Activated T-helper 17 cell treated with anti-CD3 and anti-CD28 coated beads, Interleukin-2, amount 50 U/mL, for 72 hours (primary cell): Measurements from ENCODE around the gene FAM120B. TPM values are rescaled to one million over a fixed set of nuclear protein-coding genes. Genes with fewer than 3 reads are reported as not detected.

ENCODE experiments used
- ATAC-seq: fragments of 150-1000 bp; cut with Tn5 transposase; replicated peaks from 2 replicates; pipeline ENCODE4 v1.10.0; 2021; ENCODE audit warnings: mild to moderate bottlenecking, moderate library complexity
- H3K27ac Mint-ChIP-seq: one replicate; pipeline ENCODE4 v1.8.0; 2022; ENCODE audit warnings: mixed read lengths
- H3K27me3 Mint-ChIP-seq: one replicate; pipeline ENCODE4 v1.8.0; 2022; ENCODE audit warnings: mixed read lengths
- H3K36me3 Mint-ChIP-seq: one replicate; pipeline ENCODE4 v1.8.0; 2022; ENCODE audit warnings: low read depth, mild to moderate bottlenecking, mixed read lengths
- H3K4me1 Mint-ChIP-seq: one replicate; pipeline ENCODE4 v1.8.0; 2022; ENCODE audit warnings: mixed read lengths
- H3K4me3 Mint-ChIP-seq: one replicate; pipeline ENCODE4 v1.8.0; 2022; ENCODE audit warnings: mild to moderate bottlenecking, mixed read lengths
- H3K9me3 Mint-ChIP-seq: one replicate; pipeline ENCODE4 v1.8.0; 2022; ENCODE audit warnings: mixed read lengths
- total RNA-seq, 2 donors: library from RNA; stranded (reverse); gene quantifications; one replicate each; pipeline ENCODE4 v1.2.3, GENCODE V29; 2022

FAM120B gene
- total RNA-seq, 2 donors from 2014 or later, result 22.5 to 27.4 TPM

GRCh38 chr6:170362121-170362520 is 55.6 kb downstream of the FAM120B start:
- Mint-ChIP-seq H3K27me3 (no peaks in the 10 kb centered on the region), H3K4me1 (no peaks in the 10 kb centered on the region), H3K27ac (no peak overlapping the region), H3K9me3 (no peaks in the 10 kb centered on the region), H3K36me3 (peaks cover 83% of the 10 kb centered on the region), H3K4me3 (no peak overlapping the region)
- no peak for ATAC-seq

- no peak for ATAC-seq
- Mint-ChIP-seq H3K27me3 (no peaks in the 10 kb centered on the region), H3K27ac (no peak overlapping the region), H3K9me3 (no peaks in the 10 kb centered on the region), H3K36me3 (peaks cover 80% of the 10 kb centered on the region), H3K4me1 (no peaks in the 10 kb centered on the region), H3K4me3 (no peak overlapping the region)
These were observed 56.7 kb downstream of the FAM120B start for GRCh38 chr6:170363255-170363654.

GRCh38 chr6:170365121-170365520 is 58.6 kb downstream of the FAM120B start:
- Mint-ChIP-seq H3K4me1 (peaks cover under 1% of the 10 kb centered on the region), H3K36me3 (peaks cover 74% of the 10 kb centered on the region), H3K4me3 (no peak overlapping the region), H3K27me3 (no peaks in the 10 kb centered on the region), H3K27ac (no peak overlapping the region), H3K9me3 (no peaks in the 10 kb centered on the region)
- no peak for ATAC-seq

GRCh38 chr6:170365593-170365992 is 59.0 kb downstream of the FAM120B start:
- Mint-ChIP-seq H3K27me3 (no peaks in the 10 kb centered on the region), H3K9me3 (no peaks in the 10 kb centered on the region), H3K4me1 (peaks cover 5% of the 10 kb centered on the region), H3K4me3 (no peak overlapping the region), H3K36me3 (peaks cover 74% of the 10 kb centered on the region), H3K27ac (peak overlapping the region; percentile 73)
- ATAC-seq, result no peak

- no peaks in the 10 kb centered on the region for H3K9me3 Mint-ChIP-seq
- H3K27me3 Mint-ChIP-seq, result no peaks in the 10 kb centered on the region
- H3K4me1 Mint-ChIP-seq, result peaks cover 12% of the 10 kb centered on the region
- peaks cover 80% of the 10 kb centered on the region for H3K36me3 Mint-ChIP-seq
- ATAC-seq, result no peak
- no peak overlapping the region for H3K4me3 Mint-ChIP-seq
- peak overlapping the region; percentile 73 for H3K27ac Mint-ChIP-seq
These were observed 59.8 kb downstream of the FAM120B start for GRCh38 chr6:170366248-170366960.

- H3K9me3 Mint-ChIP-seq, result no peaks in the 10 kb centered on the region
These were observed 60.7 kb downstream of the FAM120B start for GRCh38 chr6:170367241-170367640.

GRCh38 chr6:170368544-170368943 is 62.0 kb downstream of the FAM120B start:
- Mint-ChIP-seq H3K4me3 (no peak overlapping the region), H3K4me1 (peaks cover 12% of the 10 kb centered on the region), H3K36me3 (peaks cover 69% of the 10 kb centered on the region), H3K27me3 (no peaks in the 10 kb centered on the region), H3K9me3 (no peaks in the 10 kb centered on the region), H3K27ac (no peak overlapping the region)
- ATAC-seq, result no peak

More at GRCh38 chr6:170367241-170367640, 60.7 kb downstream of the FAM120B start:
- no peak for ATAC-seq
- Mint-ChIP-seq H3K36me3 (peaks cover 75% of the 10 kb centered on the region), H3K4me3 (no peak overlapping the region), H3K27me3 (no peaks in the 10 kb centered on the region), H3K27ac (no peak overlapping the region), H3K4me1 (peaks cover 12% of the 10 kb centered on the region)

GRCh38 chr6:170369403-170369802 is 62.8 kb downstream of the FAM120B start:
- no peak for ATAC-seq

GRCh38 chr6:170370416-170370815 is 63.9 kb downstream of the FAM120B start:
- Mint-ChIP-seq H3K27ac (peak overlapping the region; percentile 84), H3K9me3 (no peaks in the 10 kb centered on the region), H3K36me3 (peaks cover 60% of the 10 kb centered on the region), H3K4me1 (peaks cover 12% of the 10 kb centered on the region), H3K27me3 (no peaks in the 10 kb centered on the region), H3K4me3 (peak overlapping the region; percentile 36)
- peak; percentile 97 for ATAC-seq

More at GRCh38 chr6:170369403-170369802, 62.8 kb downstream of the FAM120B start:
- H3K36me3 Mint-ChIP-seq, result peaks cover 69% of the 10 kb centered on the region
- no peaks in the 10 kb centered on the region for H3K9me3 Mint-ChIP-seq
- H3K27ac Mint-ChIP-seq, result peak overlapping the region; percentile 18
- H3K27me3 Mint-ChIP-seq, result no peaks in the 10 kb centered on the region
- H3K4me1 Mint-ChIP-seq, result peaks cover 12% of the 10 kb centered on the region
- H3K4me3 Mint-ChIP-seq, result no peak overlapping the region

GRCh38 chr6:170371080-170371479 is 64.5 kb downstream of the FAM120B start:
- Mint-ChIP-seq H3K4me3 (peak overlapping the region; percentile 36), H3K9me3 (no peaks in the 10 kb centered on the region), H3K4me1 (peaks cover 14% of the 10 kb centered on the region), H3K27me3 (no peaks in the 10 kb centered on the region), H3K36me3 (peaks cover 61% of the 10 kb centered on the region), H3K27ac (peak overlapping the region; percentile 84)
- peak; percentile 38 for ATAC-seq

- ATAC-seq, result no peak
- Mint-ChIP-seq H3K27ac (peak overlapping the region; percentile 84), H3K4me1 (peaks cover 18% of the 10 kb centered on the region), H3K4me3 (no peak overlapping the region), H3K36me3 (peaks cover 61% of the 10 kb centered on the region), H3K9me3 (no peaks in the 10 kb centered on the region), H3K27me3 (no peaks in the 10 kb centered on the region)
These were observed 65.0 kb downstream of the FAM120B start for GRCh38 chr6:170371588-170371987.

- Mint-ChIP-seq H3K4me1 (peaks cover 18% of the 10 kb centered on the region), H3K36me3 (peaks cover 55% of the 10 kb centered on the region), H3K4me3 (no peak overlapping the region), H3K27me3 (no peaks in the 10 kb centered on the region), H3K9me3 (no peaks in the 10 kb centered on the region), H3K27ac (no peak overlapping the region)
- ATAC-seq, result no peak
These were observed 66.1 kb downstream of the FAM120B start for GRCh38 chr6:170372380-170373325.

- H3K27ac Mint-ChIP-seq, result peak overlapping the region; percentile 23
- no peak overlapping the region for H3K4me3 Mint-ChIP-seq
- H3K4me1 Mint-ChIP-seq, result peaks cover 25% of the 10 kb centered on the region
- no peaks in the 10 kb centered on the region for H3K27me3 Mint-ChIP-seq
- H3K9me3 Mint-ChIP-seq, result no peaks in the 10 kb centered on the region
- peaks cover 37% of the 10 kb centered on the region for H3K36me3 Mint-ChIP-seq
- no peak for ATAC-seq
These were observed 68.2 kb downstream of the FAM120B start for GRCh38 chr6:170374571-170375444.

- Mint-ChIP-seq H3K4me1 (peaks cover 19% of the 10 kb centered on the region), H3K4me3 (no peak overlapping the region), H3K27ac (peak overlapping the region; percentile 23), H3K9me3 (no peaks in the 10 kb centered on the region), H3K27me3 (no peaks in the 10 kb centered on the region), H3K36me3 (peaks cover 30% of the 10 kb centered on the region)
- ATAC-seq, result no peak
These were observed 69.1 kb downstream of the FAM120B start for GRCh38 chr6:170375661-170376060.
